NCI-H446 treated with DMSO at 0.1 percent for 48 hours (cell line): ENCODE results near the gene MARCHF9.

Experiments
- DNase-seq: peaks from one replicate; lab custom pipeline; 2025; lab: John Stamatoyannopoulos, UW

Gene MARCHF9

GRCh38 chr12:57724003-57724935, 30.6 kb upstream of the MARCHF9 start:
- no peak for DNase-seq

- DNase-seq = no peak
Measured at GRCh38 chr12:57724936-57725740, 29.8 kb upstream of the MARCHF9 start.

GRCh38 chr12:57725851-57726150, 29.1 kb upstream of the MARCHF9 start:
- no peak for DNase-seq

- DNase-seq = peak; percentile 69
Measured at GRCh38 chr12:57726151-57726883, 28.6 kb upstream of the MARCHF9 start.

- no peak for DNase-seq
Measured at GRCh38 chr12:57726884-57727757, 27.8 kb upstream of the MARCHF9 start.

- DNase-seq = no peak
Measured at GRCh38 chr12:57727758-57728395, 27.0 kb upstream of the MARCHF9 start.

GRCh38 chr12:57729321-57729844, 25.5 kb upstream of the MARCHF9 start:
- DNase-seq = no peak

GRCh38 chr12:57730336-57731067, 24.4 kb upstream of the MARCHF9 start:
- DNase-seq = no peak

GRCh38 chr12:57731411-57732080, 23.4 kb upstream of the MARCHF9 start:
- DNase-seq = no peak

GRCh38 chr12:57732270-57732669, 22.6 kb upstream of the MARCHF9 start:
- no peak for DNase-seq

- DNase-seq = no peak
Measured at GRCh38 chr12:57732726-57733593, 21.9 kb upstream of the MARCHF9 start.

GRCh38 chr12:57733928-57734327, 21.0 kb upstream of the MARCHF9 start:
- no peak for DNase-seq

- DNase-seq = no peak
Measured at GRCh38 chr12:57734591-57734990, 20.3 kb upstream of the MARCHF9 start.

- DNase-seq = no peak
Measured at GRCh38 chr12:57735198-57735855, 19.6 kb upstream of the MARCHF9 start.

GRCh38 chr12:57735952-57736740, 18.8 kb upstream of the MARCHF9 start:
- no peak for DNase-seq

GRCh38 chr12:57736741-57737466, 18.0 kb upstream of the MARCHF9 start:
- DNase-seq = no peak
